NCI-H226 (cell line): ENCODE results near the gene PLP2.
"Not testable (repeated sequence)": the region's sequence is repeated elsewhere in the genome, so short reads cannot be mapped to it uniquely, and the experiment has no call there.

Experiments
- DNase-seq: peaks from one replicate; pipeline ENCODE4 v3.0.0-alpha.2; 2015

Gene PLP2, protein sequence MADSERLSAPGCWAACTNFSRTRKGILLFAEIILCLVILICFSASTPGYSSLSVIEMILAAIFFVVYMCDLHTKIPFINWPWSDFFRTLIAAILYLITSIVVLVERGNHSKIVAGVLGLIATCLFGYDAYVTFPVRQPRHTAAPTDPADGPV

DNA sequence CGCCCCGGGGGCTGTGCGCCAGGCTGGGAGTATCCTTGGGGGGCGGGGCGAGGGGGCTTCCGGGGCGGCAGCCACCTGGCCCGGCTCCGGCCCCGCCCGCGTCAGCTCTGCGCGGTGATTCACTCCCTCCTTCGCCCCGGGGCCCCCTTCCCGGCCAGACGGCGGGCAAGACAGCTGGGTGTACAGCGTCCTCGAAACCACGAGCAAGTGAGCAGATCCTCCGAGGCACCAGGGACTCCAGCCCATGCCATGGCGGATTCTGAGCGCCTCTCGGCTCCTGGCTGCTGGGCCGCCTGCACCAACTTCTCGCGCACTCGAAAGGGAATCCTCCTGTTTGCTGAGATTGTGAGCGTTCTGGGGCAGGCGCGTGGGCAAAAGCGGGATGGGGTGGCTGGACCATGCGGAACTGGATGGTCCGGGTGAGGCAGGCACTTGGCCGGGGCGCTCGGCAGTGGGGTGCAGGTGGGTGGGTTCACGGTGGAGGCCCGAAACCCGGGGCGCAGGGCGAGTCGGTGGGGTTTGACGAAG is at the start of gene PLP2:
TSS of gene PLP2 (plus strand) at position 147 of the 528 bp plus-strand sequence. CDS start at position 250, 103 bp downstream.
- peak; percentile 62 for DNase-seq

DNA sequence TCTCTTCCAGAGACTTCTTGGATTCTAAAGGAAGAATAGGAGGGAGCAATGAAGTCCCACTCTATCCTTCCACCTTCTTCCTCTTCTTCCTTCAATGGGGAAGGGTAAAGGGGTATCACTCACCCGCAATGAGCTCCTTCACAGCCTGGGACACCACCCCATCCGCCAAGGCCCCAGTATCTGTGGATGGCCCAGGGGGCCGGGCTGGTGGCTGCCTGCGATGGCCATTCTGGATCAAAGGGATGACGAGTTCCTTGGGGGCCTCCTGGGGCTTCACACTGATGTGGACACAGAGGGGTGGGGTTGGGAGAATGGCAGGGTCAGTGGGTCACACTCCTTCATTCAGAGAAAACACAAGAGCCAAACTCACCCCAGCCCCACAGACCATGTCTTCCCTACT is 49.2 kb upstream of the PLP2 start:
- no peak for DNase-seq

GRCh38 chrX:49127742-49128258 is 43.9 kb upstream of the PLP2 start:
- DNase-seq: not testable (repeated sequence)

- no peak for DNase-seq
These were observed 42.3 kb upstream of the PLP2 start for GRCh38 chrX:49129427-49129826.

DNA sequence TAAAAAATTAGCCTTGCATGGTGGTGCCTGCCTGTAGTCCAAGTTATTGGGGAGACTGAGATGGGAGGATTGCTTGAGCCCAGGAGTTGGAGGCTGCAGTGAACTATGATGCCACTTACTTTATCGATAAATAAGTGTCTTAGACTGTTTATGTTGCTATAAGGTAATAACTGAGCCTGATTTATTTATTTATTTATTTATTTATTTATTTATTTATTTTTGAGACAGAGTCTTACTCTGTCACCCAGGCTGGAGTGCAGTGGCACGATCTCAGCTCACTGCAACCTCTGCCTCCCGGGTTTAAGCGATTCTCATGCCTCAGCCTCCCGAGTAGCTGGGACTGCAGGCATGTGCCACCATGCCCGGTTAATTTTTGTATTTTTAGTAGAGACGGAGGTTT is 39.4 kb upstream of the PLP2 start:
- DNase-seq: not testable (repeated sequence)

DNA sequence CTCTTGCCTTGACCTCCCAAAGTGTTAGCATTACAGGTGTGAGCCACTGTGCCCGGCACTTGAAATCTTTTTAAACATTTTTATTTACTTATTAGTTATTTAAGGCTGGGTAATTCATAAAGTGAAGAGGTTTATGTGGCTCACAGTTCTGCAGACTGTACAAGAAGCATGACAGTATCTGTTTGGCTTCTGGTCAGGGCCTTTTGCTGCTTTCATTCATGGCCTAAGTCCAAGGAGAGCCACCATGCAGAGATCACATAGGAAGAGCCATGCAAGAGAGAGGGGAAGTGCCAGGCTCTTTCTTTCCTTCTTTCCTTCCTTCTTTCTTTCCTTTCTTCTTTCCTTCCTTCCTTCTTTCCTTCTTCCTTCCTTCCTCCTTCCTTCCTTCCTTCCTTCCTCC is 37.9 kb upstream of the PLP2 start:
- DNase-seq: no peak

DNA sequence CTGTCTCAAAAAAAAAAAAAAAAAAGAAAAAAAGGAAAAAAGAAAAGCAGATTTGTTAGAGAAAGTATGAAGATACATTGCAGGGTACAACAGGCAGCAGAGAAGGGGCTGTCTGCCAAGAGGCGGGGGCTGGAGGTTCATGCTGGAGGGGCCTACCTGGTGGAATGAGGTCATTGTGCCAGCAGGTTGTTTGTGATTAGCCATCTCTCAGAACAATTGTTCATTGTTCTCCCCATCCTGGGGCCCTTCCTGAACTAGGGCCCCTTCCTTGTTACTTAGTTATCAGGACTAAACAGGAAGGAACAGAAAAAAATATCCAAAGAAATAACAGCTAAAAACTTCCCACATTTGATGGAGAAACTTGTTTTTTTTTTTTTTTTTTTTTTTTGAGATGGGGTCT is 34.2 kb upstream of the PLP2 start:
- DNase-seq: no peak

DNA sequence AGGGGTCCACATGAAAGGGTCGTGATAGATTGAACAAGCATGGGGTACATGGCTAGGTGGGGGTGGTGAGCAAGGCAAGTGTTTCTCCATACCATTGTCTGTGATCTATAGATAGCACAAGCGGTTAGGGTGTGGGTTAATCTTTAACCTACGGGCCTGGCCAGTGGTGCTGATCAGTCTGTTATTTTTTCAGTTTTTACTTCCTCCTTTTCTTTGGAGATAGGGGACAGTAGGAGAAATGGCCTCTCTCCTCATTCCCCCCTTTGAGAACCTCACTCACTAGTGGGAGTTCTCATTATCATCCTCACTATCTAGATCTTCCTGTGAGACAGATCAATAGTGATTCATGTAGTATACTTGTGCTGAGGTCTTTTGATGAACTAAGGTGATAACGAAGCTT is 32.0 kb upstream of the PLP2 start:
- DNase-seq: no peak

DNA sequence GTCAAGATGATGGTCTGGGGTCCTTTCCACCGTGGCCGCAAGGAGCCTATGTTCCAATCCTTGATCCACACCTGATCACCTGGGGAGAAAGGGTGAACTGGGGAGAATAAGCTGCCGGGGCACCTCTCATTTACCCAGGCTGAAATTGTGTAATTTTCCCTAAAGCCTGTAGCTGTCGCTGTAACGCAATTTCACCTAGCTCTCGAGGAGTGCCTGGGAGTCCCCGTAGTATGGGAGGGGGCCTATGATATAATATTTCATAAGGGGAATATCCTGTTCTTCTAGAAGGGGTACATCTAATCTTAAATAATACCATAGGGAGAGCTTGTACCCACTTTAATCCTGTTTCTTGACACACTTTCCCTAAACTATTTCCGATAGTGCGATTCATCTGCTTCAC is 29.4 kb upstream of the PLP2 start:
- not testable (repeated sequence) for DNase-seq

DNA sequence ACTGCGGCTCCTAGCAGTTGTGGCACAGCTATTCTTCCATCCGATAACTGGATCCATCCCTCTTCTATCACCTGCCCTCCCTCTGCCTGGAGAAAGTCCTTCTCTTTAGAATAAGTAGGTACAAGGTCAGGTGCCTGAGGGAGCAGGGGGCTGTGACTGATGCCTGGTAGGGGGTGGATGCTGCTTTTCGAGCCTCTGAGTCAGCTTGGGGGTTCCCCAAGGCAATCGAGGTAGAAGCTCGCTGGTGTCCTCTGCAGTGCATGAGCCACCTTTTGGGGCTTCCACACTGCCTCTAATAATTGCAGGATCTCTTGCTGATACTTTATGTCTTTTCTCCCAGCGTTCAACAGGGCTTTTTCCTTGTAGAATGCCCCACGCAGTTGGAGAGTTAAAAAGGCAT is 28.5 kb upstream of the PLP2 start:
- DNase-seq: not testable (repeated sequence)

- no peak for DNase-seq
These were observed 24.4 kb upstream of the PLP2 start for GRCh38 chrX:49147282-49147681.

DNA sequence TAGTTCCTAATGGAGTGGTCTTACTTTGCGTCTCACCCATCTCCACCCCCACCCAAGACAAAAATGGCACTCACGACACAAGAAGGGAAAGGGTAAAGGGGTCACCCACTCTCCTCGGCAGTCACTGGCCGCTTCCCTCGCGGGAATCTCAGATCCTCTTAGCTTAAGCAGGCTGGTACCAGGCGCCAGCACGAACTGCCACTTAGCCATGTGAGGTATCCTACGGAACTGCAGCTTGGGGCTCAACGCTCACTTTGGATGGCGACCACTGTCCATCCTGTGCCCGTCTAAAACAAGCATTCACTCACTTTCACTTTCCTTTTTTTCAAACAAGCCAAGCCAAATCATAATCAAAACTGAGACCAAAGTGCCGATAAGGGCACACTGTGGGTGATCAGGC is 23.8 kb upstream of the PLP2 start:
- DNase-seq: no peak

- DNase-seq: not testable (repeated sequence)
These were observed 23.2 kb upstream of the PLP2 start for GRCh38 chrX:49148390-49149100.

GRCh38 chrX:49149291-49149690 is 22.4 kb upstream of the PLP2 start:
- DNase-seq: not testable (repeated sequence)

DNA sequence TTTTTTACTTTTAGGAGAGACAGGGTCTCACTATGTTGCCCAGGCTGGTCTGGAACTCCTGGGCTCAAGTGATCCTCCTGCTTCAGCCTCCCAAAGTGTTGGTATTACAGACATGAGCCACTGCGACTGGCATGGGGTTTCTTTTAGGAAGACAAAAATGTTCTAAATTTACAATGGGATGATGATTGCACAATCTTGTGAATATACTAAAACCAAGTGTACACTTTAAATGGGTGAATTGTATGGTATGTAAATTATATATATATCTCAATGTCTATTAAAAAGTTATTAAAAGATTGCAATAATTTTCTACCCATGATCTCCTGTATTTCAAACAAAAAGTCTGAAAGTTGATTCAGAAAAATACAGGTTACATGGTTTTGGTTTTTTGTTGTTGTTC is 18.2 kb upstream of the PLP2 start:
- DNase-seq: no peak

- DNase-seq: peak; percentile 58
These were observed 16.3 kb upstream of the PLP2 start for GRCh38 chrX:49155243-49155899.

DNA sequence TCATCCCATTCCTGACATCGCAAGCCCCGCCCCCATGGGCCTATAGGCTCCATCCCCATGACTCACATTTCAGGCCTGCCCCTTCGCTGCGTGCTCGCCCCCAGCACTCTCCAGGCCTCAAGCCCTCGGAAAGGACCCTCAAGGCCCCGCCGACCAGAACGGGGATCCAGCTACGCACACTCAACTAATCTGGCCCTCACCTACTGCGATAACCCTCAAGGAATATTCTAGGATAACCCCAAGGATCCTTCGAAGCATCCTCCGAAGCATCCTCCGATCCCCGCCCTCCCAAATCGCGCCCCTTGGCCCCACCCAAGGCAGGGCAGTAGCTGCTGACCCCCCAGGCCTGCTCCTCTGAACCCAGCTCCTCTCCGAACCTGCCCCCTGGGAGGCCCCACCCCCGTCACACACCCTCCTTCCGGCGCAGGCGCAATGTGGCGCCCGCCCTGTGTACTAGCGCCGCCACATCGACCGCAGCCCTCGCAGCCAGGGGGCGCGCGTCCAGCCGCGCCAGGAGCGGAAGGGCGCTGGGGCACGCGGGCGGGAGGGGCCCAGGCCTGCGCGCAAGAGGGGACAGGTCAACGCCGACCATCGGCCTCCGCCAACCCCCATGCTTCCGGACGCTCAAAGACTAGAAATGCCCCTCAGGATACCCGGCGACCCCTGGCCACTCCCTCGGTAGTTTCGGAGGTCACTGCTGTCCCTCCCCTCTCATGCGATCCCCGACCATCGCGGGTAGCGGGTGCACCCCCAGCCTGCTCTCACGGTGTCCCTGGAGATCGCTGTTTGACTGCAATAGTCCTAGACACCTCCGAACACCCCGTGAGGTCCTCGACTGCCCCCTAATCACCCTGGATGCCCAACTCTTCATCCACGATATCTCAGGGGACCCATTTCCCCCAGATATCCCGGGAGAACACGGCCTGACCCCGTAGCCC is 15.5 kb upstream of the PLP2 start:
- DNase-seq: peak; percentile 81

GRCh38 chrX:49157194-49157593 is 14.5 kb upstream of the PLP2 start:
- no peak for DNase-seq

DNA sequence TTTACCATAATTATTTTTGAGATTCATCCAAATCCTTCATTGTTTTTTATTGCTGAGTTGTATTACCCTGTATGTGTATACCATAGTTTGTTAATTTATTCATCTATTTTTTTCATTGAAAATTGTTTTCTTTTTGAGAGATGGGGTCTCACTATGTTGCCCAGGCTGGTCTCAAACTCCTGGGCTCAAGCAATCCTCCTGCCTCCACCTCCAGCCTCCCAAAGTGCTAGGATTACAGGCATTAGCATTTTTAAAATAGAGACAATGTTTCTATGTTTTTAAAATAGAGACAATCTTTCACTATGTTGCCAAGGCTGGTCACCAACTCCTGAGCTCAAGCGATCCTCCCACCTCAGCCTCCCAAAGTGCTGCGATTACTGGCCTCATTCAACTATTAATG is 10.8 kb upstream of the PLP2 start:
- no peak for DNase-seq

- DNase-seq: no peak
These were observed 10.1 kb upstream of the PLP2 start for GRCh38 chrX:49161632-49162031.

DNA sequence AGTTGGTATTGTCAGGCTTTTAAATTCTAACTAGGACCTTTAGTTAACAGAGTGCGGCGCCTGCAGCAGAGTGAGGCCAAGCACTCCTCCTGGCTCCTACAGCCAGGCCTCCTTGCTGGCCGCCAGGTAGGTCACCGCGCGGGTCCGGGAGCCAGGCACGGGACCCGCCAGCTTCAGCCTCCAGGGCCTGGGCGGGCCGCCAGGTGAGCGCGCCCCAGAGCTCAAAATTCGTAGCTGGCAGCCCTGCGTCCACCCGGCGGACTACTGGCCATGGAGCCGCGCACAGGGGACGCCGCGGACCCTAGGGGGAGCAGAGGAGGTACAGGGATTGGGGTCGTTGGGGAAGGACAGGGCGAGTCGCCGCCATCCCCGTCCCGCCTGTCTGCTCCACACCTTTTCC is 9.1 kb upstream of the PLP2 start, which contains the start of gene MAGIX:
TSS of gene MAGIX (plus strand) at position 139 of the 400 bp plus-strand sequence. CDS start at position 271, 132 bp downstream.
- DNase-seq: no peak
